ENCODE measurements around the gene VEPH1.

- no peak for TF ChIP-seq CTCF (IDR thresholded peaks at IDR 0.05)
- no peak for TF ChIP-seq POLR2A (IDR thresholded peaks at IDR 0.05)
Measured at GRCh38 chr3:157543501-157544035, 40.4 kb upstream of the VEPH1 start.
